Activated CD4-positive, alpha-beta T cell treated with anti-CD3 and anti-CD28 coated beads for 24 hours (primary cell): Measurements from ENCODE around the gene TTLL8.

Experiments used
- DNase-seq, 2 donors: peaks; one replicate each; pipeline ENCODE4 v3.0.0-alpha.2; 2020; ENCODE audit warnings: low read depth in 2 of 2

The TTLL8 gene

DNA sequence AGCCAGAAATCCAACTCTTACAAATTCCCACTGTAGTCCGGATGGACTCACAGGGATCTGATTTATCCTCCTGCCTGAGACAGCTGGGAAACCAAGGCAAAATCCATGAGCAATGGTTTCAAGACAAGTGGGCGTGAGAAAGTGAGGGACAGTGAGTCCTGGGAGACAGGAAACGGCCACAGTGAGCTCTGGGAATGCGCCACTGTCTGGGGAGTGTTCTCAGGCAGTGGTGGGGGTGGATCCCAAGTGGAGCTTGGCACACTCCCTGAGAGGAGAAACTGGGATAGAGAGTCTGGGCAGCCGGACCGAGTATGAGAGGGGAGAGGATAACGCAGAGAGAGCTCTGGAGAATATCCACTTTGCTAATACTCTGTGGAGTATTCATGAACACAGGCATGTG is 55.3 kb downstream of the TTLL8 start:
- no peak for DNase-seq

- DNase-seq, result no peak
These were observed 56.5 kb downstream of the TTLL8 start for GRCh38 chr22:50001388-50002231.

DNA sequence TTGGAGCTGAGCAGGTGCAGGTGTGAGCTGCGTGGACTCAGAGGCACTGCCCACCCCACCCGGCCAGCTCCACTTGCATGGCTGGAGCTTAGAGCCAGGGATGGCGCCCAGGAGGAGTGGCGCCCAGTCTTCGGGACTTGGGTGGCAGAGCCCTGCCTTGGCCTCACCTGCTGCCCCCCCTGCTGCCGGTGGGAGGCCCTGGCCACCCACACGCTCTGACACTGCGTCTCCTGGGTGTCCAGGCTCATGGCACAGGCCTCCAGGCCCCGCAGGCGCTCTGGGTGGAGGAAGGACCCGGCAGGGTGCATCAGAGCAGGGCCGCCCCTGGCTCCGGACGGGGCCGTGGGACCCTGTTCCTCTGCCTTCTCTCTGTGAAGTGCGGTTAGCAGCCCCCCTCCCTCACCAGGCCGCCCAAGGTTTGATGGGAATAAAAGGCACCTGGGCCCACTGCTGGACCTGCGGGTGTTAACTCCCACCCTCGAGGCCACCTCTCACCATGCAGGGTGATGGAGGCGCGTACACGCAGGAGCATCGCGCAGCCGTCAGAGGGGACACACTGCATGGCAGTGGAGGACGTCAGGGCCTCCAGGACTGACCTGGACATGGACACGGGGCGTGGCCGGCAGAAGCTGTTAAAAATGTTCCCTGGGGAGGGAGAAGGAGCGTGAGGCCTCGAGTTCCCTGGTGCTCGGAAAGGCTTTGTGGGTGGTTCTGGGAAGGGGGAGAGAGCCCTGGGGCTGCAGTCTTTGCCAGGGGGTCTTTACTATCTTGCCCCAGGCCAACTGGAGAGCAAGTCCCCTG is 57.3 kb downstream of the TTLL8 start:
- no peak for DNase-seq

GRCh38 chr22:49999946-50000586 is 58.0 kb downstream of the TTLL8 start:
- DNase-seq, result no peak

- DNase-seq, result no peak
These were observed 58.8 kb downstream of the TTLL8 start for GRCh38 chr22:49999063-49999945.

- no peak for DNase-seq
These were observed 59.4 kb downstream of the TTLL8 start for GRCh38 chr22:49998718-49999062.

- DNase-seq, result no peak
These were observed 60.0 kb downstream of the TTLL8 start for GRCh38 chr22:49997932-49998717.

- DNase-seq, result no peak
These were observed 60.9 kb downstream of the TTLL8 start for GRCh38 chr22:49997251-49997599.

GRCh38 chr22:49996518-49997250 is 61.4 kb downstream of the TTLL8 start:
- no peak for DNase-seq

GRCh38 chr22:49996119-49996517 is 62.0 kb downstream of the TTLL8 start:
- no peak for DNase-seq

DNA sequence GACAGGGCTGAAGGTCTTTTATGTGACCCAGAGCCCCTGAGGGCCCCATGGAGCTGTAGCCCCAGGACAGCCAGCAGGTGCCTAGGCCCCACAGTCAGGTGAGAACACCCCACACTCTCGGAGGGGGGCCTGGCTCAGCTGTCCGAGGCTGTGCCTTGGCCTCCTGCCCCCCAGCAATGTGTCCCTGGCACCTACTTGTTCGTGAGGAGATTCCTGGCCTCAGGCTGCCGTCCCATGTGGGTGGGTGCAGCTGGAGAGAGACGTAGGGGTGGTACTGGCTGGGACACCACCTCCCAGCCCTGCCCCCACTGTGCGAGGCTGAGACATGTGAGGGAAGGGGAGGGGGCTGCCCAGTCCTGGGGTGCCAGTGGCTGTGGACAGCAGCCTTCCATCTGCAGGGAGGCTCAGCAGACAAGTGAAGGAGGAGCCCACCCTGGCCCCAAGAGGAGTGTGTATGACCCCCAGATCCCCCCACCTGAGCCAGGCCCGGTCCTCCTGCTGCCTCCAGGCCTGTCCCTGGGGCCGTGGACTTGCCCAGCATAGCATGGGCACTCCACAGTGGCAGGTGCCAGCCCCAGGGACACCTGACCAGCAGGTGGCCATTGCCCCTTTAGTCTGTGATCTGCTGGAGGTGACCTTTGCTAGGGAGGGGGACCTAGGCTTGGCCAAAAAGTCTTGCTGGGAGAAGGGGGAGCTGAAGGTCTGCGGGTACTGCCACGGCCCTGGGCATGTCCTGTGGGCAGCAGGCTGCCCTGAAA is 62.6 kb downstream of the TTLL8 start:
- no peak for DNase-seq

GRCh38 chr22:49995041-49995360 is 63.1 kb downstream of the TTLL8 start:
- DNase-seq, result no peak

DNA sequence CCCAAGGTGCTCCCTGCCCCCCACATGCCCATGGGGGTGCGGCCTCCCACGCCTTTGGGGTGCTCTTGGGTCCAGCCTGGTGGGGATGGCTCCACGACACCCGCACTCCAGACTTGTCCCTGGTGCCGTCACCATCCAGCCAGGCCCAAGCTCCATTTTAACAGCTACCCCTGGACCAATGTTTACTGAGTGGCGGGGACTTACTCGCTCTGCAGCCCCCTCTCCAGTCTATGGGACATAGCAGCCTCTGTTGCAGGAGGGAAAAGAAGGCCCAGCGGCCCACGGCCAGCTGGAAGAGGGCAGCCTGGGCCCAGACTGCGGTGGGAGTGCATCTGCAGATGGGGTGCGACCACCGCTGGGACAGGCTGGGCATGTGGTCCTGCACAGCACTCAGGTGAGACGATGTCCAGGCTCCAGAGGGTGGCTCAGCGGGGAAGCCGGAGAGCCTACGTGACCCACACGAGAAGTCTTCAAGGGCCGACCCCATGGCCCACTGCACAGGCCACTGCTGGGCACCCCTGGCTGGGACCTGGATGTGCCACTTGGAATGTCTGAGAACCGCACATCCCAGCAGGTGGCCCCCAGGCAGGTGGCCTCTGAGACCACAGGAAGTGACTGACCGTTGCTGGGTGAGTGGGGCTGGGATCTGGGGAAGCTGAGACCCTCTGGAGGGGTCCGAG is 63.6 kb downstream of the TTLL8 start:
- DNase-seq, result no peak

- DNase-seq, result no peak
These were observed 64.3 kb downstream of the TTLL8 start for GRCh38 chr22:49993649-49994360.

- peak; percentile 50 to 62 for DNase-seq
These were observed 65.0 kb downstream of the TTLL8 start for GRCh38 chr22:49992921-49993648.

- no peak for DNase-seq
These were observed 66.1 kb downstream of the TTLL8 start for GRCh38 chr22:49991907-49992533.

- DNase-seq, result no peak
These were observed 66.9 kb downstream of the TTLL8 start for GRCh38 chr22:49991167-49991566.
